A172 (cell line): ENCODE results near the gene CD300LD. TPM values are rescaled to one million over a fixed set of nuclear protein-coding genes. Genes with fewer than 3 reads are reported as not detected.
A peak's percentile ranks its signal among the peaks of the same experiment; 100 is the strongest.
"Not testable (repeated sequence)": the region's sequence is repeated elsewhere in the genome, so short reads cannot be mapped to it uniquely, and the experiment has no call there.

Experiments used
- DNase-seq: peaks from one replicate; pipeline ENCODE4 v3.0.0-alpha.2; 2015; ENCODE audit warnings: low spot score
- total RNA-seq: library from RNA; depleted of rRNA; stranded (reverse); fragments of >200 nt; shearing (Covaris generic); gene quantifications from 2 replicates; pipeline ENCODE4 v1.2.3, GENCODE V29; 2014; rRNA removed

Gene CD300LD
- total RNA-seq = not detected in 2 replicates

GRCh38 chr17:74592087-74592990 lies at the start of gene CD300LD:
Gene CD300LD, minus strand, starts transcription at chr17:74592283. Its CDS starts 81 bp downstream, at chr17:74592202.
- DNase-seq = peak; percentile 14

DNA sequence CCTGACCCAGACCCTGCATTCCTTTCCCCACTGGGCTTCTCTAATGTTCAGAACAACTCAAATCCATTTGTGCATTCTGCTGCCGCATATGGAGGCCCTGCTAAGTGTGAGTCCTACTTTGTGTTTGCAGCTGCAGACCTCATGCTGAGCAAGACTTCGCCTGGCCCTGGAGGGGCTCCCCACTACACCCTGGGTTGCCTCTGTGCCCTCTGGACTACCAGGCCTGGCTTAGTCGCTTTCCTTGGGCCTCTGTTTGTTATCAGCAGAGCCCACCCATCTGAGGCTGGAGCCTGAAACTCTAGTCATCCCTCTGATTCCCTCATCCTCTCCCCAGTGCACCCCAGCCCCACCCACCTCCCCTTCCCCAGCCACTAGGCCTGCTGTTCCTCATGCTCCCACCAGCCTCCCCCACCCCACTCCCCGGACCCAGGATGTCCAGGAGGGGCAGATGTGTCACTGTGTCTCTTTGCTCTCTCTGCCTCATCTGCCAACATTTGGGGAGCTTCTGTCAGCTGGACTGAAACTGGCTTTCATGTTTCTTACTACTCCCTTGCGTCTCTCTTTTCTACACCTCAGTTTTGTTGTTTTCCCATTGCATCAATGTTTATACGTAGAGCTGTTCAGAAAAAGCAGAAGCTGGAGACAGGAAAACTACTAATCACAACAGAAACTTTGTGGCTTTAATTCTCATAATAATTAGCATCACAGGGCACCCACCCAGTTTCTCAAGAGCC lies 49.3 kb upstream of the CD300LD start:
- no peak for DNase-seq

GRCh38 chr17:74639704-74640151 lies 47.6 kb upstream of the CD300LD start:
- no peak for DNase-seq

GRCh38 chr17:74637926-74638325 lies 45.8 kb upstream of the CD300LD start:
- no peak for DNase-seq

- DNase-seq = no peak
Measured at GRCh38 chr17:74637265-74637664, 45.2 kb upstream of the CD300LD start.

GRCh38 chr17:74636541-74637085 lies 44.5 kb upstream of the CD300LD start:
- not testable (repeated sequence) for DNase-seq

GRCh38 chr17:74635418-74635817 lies 43.3 kb upstream of the CD300LD start:
- DNase-seq = no peak

- no peak for DNase-seq
Measured at GRCh38 chr17:74633326-74633725, 41.2 kb upstream of the CD300LD start.

DNA sequence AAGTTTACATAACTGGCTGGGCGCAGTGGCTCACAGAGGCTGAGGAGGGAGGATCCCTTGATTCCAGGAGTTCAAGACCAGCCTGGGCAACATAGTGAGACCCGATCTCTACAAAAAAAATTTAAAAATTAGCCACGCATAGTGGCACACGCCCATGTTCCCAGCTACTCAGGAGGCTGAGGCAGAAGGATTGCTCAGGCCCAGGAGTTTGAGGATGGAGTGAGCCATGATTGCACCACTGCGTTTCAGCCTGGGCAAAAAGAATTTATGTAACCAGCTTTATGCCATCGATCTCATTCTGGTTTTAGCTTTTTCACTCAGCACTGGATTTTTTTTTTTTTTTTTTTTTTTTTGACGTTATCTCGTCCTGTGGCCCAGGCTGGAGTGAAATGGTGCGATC lies 40.5 kb upstream of the CD300LD start:
- no peak for DNase-seq

GRCh38 chr17:74631468-74632450 lies 39.7 kb upstream of the CD300LD start:
- peak; percentile 14 for DNase-seq

DNA sequence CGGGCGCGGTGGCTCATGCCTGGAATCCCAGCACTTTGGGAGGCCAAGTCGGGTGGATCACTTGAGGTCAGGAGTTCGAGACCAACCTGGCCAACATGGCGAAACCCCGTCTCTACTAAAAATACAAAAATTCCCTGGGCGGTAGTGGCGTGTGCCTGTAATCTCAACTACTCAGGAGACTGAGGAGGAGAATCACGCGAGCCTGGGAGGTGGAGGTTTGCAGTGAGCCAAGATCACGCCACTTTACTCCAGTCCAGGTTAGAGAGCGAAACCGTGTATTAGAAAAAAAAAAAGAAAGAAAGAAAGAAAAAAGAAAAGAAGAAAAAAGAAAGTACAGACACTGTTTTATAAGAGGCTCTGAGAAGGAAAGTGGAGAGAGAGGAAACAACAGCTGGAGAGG lies 38.2 kb upstream of the CD300LD start:
- DNase-seq = not testable (repeated sequence)

DNA sequence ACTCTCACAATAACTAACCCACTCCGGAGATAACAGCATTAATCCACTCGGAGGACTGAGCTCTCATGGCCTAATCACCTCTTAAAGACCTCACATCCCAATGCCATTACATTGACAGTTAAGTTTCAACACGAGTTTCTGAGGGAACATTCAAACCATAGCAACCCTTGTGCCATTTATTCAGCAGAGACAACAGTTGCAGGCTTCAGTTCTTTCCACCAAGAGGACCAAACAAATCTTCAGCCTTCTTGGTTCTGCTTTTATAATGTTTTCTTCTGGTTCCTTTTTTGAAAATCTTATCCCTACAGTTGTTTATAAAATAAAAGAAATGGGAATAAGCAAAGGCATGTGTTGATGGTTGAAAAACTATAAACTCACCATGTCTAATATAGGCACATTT lies 33.6 kb upstream of the CD300LD start:
- DNase-seq = no peak

DNA sequence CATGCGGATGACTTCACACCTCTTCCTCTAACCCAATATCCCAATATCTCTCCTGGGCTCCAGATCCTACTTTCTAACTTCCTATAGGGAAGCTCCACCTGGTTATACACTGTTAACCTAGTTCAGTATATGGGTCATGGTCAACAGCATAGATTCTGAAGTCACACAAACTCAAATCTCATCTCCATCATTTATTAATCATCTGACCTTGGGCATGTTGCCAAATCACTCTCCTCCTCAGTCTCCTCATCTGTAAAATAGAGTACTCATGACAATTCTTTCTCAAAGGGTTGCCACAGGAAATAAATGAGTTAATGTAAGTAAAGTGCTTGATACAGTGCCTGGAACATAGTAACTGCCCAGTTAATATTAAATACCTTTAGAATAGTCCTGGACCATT lies 32.0 kb upstream of the CD300LD start:
- DNase-seq = no peak

DNA sequence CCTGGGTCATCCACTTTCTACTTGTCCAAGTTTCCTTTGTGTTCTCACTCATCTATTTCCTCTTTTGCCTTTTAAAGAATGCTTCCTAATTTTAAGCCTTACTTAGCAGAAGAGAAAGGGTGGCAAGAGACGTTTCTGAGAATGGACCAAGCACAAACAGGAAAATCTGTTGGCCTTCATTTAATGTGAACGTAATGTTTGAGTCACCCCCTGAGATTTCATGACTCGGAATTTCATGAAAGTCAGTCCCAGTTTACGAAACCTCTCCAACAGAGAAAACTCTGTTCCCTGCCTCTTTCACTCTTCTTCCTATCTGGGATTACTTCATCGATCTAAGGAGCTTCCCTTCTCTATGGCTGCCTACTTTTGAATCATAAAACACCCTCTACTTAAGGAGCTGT lies 31.6 kb upstream of the CD300LD start, which contains the start of gene CD300E:
Gene CD300E, minus strand, starts transcription at position 46 of the 401 bp plus-strand sequence. CDS start 117 bp downstream, outside the sequence.
- no peak for DNase-seq

DNA sequence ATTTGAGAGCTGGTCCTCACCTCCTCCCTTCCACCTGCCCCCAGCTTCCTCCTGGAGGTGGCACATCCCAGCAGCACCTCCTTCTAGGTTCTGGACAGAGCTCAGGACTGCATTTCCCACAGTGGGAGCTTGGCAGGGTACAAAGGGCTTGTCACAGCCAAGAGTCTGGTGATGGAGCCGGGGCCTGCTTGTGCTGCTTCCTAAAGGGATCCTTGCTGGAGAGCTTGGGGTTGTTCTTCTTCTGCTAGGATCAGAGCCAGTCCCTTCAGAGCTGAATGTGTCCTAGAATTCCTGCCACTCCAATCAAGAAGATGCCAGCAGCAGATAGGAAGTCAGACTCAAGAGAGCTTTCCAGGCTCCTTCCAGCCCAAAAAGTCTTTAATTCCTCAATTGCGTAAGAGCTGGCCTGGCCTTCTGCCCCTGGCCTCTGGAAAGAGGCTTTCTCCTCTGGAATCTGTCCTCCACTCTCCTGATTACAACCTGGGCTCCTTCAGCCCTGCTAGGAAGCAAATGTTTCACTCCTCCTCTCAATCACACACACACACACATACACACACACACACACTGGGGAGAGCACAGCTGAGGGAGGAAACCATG lies 27.1 kb upstream of the CD300LD start:
- no peak for DNase-seq

DNA sequence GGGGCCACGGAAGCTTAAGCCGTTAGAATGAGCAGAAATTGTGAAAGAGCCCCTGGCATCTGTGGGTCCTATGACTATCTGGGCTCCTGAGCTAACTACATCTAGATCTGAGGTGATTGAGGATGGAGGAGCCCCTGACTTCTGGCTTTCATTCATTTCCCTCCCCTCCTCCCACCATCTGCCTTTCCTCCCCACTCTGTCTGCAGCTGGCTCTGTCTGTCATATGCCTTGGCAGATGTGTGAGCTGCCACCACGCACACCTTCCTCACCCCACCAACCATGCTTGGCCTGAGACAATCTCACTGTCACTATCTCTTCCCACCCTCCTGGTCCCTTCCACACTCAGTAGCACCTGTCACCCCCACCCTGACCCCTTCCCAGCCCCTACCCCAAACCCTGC lies 26.4 kb upstream of the CD300LD start:
- no peak for DNase-seq

DNA sequence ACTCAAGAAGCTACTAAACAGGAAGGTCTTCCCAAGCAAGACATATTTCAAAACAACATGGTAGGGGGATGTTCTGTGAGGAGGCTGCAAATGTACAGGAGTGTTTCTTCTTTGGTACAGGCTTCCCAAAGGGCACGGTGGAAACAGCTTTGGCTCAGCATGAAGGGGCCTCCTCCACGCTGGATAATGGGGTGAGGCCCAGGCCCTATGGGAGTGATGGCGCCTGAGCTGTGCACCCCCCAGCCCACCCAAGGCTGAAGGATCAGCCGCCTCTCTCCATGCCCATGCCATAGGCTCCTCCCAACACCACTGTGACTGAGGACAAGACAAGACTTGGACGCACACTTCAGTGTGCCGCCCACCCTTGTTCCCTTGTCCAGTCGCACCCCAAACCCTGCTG lies 24.6 kb upstream of the CD300LD start:
- no peak for DNase-seq

- no peak for DNase-seq
Measured at GRCh38 chr17:74612046-74612445, 20.0 kb upstream of the CD300LD start.

DNA sequence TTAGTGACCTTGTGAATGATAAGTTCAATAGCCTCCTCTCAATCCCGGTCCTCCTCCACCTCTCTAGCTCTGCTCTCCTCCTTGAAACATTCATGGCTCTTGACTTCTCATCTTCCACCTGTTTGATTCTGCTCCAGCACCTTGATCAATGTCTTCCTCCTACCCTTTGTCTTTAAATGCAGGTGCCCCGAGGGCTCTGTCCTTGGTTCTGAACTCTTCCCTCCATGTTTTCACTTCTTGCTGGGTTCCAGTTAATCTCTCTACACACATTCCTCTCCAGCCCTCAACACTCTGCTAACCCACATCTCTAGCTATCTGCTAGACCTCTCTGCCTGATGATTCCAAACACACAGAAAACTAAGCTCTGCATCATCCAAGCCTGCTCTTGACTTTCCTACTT lies 18.0 kb upstream of the CD300LD start:
- DNase-seq = peak; percentile 16

DNA sequence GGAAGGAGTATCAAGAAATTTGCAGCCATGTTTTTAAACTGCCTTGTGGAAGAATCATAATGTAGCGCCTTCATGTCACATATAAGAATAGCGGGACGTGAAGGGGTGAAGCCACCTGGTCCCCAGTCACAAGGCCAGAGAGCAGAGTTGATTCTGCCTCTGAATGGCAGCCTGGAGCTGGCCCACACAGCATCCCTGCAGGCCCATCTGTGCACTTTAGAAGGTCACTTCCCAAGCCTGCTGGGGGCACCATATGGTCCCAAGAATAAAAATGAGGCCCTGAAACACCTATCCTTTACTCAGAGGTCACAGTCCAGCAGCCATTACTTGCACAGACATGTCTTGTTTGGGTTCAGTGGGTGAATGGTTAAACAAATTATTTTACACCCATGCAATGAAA lies 16.4 kb upstream of the CD300LD start:
- no peak for DNase-seq

GRCh38 chr17:74607221-74607620 lies 15.1 kb upstream of the CD300LD start:
- no peak for DNase-seq
